NCI-H2196 treated with DMSO at 0.1 percent for 48 hours (cell line): ENCODE measurements around the gene FOXB1.

ENCODE experiments used
- DNase-seq: peaks from one replicate; lab custom pipeline; 2025; ENCODE audit not compliant: unreplicated experiment; lab: John Stamatoyannopoulos, UW

FOXB1 gene

GRCh38 chr15:59998950-59999611, 5.0 kb upstream of the FOXB1 start:
- DNase-seq, result no peak

GRCh38 chr15:59999612-60000112, 4.4 kb upstream of the FOXB1 start:
- DNase-seq, result no peak

DNA sequence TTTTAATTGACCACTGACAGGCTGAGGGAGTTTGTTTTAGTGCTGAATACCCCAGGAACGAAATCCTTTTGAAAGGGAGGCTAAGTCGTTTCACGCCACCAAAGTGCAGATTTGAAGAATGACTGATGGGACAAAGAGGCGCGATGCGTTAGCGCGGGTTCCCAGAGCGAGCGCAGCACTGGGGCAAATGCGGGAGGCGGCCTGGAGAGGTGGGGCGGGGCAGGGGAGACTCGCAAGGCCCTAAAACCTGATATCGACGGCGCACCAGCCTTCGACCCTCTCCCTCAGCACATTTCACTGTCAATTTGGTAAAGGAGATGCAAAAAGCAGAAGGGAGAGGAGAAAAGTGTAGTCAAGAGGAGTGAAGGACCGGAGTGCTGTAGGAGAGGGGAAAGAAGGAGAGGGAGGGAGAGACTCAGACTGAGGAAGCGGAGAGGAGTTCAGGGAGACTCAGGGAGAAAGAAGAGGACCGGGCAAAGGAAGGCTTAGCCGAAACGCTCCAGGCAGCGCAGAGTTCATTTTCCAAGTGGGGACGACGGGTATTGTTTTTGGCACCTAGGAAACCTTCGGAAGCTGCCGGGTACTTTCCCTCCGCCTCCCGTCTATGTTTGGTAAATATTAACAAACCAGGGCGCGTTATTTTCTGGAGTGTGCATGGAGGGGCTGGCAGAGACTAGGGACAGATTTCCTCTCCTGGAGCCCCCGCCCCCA, 3.8 kb upstream of the FOXB1 start:
- DNase-seq, result no peak

- DNase-seq, result no peak
Observed at GRCh38 chr15:60000824-60001609, 3.1 kb upstream of the FOXB1 start.

- no peak for DNase-seq
Observed at GRCh38 chr15:60001610-60002527, 2.2 kb upstream of the FOXB1 start.

DNA sequence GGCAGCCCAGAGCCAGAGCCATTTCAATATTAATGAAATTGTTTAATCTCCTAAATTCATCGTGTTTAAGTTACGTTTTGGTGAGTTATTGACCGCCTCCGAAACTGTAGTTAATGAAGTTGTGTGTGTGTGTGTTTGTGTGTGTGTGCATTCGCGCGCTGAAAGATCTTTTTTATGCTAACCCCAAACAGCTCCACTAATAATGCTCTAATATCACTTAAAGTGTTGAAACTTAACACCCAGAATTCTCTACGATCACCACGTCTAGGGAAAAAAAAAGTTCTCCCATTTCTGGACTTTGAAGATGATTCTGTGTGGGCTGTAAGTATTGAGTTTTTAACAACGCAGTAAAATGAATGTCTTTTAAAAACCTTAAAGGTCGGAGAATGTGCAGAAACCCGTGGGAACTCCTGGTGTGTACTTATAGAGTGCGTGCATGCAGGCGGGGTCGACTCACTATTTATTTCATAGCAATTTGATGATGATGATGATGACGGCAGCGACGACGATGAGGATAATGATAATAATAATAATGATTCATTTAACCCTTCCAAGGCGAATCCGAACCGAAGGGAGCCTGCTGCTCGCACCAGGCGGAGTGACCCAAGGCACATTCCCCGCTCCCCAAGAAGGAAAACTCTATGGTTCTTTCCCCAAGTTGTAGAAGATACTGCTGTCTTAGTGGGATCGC, 1.4 kb upstream of the FOXB1 start:
- no peak for DNase-seq

DNA sequence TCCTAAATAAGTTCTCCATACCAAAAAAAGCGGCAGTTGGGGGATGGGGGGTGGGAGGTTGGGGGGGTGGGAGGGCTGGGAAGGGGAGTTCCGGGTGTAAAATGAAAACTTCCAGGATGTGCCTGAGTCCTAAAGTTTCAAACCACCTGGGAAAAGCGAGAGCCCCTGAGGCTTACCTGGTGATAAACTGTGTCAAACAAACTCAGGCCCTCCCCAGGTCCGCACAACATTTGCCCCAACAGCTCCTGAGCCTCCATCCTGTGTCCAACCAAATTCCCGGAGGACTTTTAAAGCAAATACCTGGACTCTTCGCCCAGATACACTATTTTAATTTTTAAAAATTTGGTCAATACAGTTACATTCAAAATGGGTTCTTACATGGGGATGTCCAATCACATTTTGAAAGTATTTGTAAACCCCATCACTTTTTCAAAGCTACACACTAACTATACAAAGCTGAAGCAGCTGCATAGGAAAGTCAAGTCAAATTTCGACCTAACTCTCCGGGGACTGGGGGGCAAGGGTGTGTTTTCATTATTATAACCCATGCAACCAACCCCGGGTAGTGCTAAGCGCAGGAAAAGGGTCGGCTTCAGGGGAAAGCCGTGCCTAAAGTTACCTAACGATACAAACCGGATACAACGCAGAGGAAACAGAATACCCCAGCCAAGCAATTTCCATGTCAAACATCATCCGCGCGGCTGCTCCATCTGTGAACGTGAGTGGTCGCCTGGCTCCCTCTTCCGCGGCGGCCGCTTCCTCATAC, 685 bp upstream of the FOXB1 start:
- DNase-seq, result no peak

- no peak for DNase-seq
Observed at GRCh38 chr15:60004846-60005351, 788 bp downstream of the FOXB1 start.

DNA sequence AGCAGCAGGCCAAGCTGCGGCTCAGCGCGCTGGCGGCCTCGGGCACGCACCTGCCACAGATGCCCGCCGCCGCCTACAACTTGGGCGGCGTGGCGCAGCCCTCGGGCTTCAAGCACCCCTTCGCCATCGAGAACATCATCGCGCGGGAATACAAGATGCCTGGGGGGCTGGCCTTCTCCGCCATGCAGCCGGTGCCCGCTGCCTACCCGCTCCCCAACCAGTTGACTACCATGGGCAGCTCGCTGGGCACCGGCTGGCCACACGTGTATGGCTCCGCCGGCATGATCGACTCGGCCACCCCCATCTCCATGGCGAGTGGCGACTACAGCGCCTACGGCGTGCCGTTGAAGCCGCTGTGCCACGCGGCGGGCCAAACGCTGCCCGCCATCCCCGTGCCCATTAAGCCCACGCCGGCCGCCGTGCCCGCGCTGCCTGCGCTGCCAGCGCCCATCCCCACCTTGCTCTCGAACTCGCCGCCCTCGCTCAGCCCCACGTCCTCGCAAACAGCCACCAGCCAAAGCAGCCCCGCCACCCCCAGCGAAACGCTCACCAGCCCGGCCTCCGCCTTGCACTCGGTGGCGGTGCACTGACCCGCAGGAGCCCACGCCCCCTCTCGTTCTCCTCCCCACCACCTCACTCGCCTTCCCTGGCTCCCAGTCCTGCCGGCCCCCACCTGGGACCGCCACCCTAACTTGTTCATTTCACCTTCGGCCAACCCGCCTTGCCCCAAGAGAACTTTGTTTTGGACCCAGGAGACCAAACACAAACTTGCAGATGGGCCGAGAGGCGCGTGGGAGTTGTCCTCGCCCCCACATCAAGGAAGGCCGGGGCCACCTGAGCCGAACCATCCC, 1.5 kb downstream of the FOXB1 start:
- no peak for DNase-seq

DNA sequence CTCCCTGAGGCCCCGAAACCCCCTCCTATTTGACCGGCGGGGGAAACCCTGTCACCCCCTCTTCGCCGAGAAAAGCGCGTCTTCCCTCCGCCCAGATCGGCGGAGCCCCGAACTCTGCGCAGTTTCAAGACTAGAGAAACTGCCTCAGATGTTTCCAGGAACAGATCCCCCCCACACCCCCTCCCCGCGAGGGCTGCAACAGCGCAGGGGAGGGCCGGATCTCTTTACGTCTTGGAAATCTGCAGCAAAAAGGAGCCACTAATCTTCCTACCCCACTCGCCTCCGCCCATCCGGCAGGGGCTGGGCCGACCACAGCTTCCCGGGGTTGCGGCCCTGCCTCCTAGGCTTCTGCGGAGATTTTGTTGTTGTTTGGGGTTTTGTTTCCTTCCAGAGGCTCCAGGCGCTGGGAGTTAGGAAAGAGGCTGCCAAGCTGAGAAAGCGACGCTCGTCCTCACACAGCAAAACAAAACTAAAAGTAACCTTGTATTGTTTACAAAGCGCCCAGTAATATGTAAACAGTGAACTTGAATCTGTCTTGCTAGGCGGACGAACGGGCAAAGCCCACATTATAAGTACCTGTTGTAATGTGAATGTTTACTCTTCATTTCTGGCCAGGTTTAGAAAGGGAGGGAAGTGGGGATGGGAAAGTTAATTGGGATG, 2.2 kb downstream of the FOXB1 start:
- no peak for DNase-seq

DNA sequence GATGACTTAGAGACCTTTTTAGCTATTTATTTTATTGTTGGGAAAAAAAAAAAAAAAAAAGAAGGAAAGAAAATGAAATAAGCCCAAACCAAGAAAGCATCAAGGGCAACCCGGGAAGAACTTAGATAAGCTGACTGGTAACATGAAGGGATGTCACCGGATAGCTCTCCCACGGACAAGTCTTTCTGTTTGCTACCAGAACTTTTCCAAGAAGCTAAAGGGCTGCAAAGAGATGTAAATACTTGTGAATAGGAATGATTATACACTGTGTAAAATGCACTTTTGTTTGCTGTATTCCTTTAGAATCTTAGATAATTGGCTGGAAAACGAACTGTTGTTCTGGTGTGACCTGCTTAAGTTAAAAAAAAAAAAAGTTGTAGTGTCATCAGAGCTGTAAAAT, 2.8 kb downstream of the FOXB1 start:
- DNase-seq, result no peak

- no peak for DNase-seq
Observed at GRCh38 chr15:60009124-60009960, 5.2 kb downstream of the FOXB1 start.

GRCh38 chr15:60009980-60010732, 6.0 kb downstream of the FOXB1 start:
- no peak for DNase-seq

GRCh38 chr15:60010858-60011257, 6.7 kb downstream of the FOXB1 start:
- no peak for DNase-seq

DNA sequence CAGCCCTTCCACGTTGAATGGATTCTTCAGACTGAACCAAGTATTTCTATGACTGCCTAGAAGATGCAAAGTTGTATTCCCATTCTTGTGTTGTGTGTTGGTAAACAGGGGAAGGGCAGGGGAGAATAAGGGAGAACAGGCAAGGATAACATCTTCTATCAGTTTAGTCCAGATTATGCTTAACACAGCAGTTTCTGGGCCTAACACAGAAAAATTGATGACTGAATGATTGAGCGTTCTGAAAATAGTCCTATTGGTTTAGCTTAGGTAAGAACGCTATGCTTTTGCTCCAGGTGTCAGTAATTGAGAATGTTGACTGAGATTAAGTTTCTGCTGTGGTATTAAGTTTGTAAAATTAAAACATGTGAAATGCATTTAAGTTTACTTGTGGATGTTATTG, 8.6 kb downstream of the FOXB1 start:
- DNase-seq, result no peak
